D341Med (cell line): Measurements from ENCODE around the gene LDHAL6B.
"Not testable (repeated sequence)": the region's sequence is repeated elsewhere in the genome, so short reads cannot be mapped to it uniquely, and the experiment has no call there.

ENCODE experiments used
- DNase-seq: peaks from one replicate; pipeline ENCODE4 v3.0.0; 2012; ENCODE audit warnings: low spot score

LDHAL6B gene

DNA sequence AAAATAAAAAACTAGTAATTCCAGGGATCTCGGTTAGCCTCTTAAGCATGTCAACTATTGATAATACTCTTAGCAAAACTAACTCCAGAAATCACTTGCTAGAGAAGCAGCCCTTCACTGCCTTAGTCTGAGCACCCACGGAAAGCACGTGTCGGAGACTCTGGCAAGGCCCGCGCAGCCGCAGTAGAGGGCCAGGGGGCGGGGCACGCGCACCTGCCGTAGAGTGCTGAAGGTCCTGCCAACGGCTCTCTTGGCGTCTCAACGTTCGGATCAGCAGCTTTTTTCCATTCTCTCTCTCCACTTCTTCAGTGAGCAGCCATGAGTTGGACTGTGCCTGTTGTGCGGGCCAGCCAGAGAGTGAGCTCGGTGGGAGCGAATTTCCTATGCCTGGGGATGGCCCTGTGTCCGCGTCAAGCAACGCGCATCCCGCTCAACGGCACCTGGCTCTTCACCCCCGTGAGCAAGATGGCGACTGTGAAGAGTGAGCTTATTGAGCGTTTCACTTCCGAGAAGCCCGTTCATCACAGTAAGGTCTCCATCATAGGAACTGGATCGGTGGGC is at the start of gene LDHAL6B:
Gene LDHAL6B (plus strand): TSS at position 221 of the 561 bp plus-strand sequence. CDS start 98 bp downstream, at position 319.
- DNase-seq = no peak

DNA sequence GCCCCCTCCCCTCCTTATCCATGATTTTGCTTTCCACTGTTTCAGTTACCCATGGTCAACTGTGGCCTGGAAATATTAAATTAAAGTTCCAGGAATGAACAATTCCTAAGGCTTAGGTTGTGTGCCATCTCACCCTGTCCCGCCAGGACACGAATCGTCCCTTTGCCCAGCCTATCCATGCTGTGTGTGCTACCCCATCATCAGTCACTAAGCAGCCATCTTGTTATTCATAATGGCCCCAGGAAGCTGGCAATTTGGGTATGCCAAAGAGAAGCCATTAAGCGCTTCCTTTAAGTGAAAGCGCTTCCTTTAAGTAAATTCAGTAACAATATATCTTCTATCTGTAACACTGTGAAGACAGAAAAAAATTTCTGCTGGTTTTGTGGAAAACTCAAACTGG is 49.2 kb upstream of the LDHAL6B start:
- no peak for DNase-seq

- no peak for DNase-seq
These were observed 48.6 kb upstream of the LDHAL6B start for GRCh38 chr15:59157840-59158700.

DNA sequence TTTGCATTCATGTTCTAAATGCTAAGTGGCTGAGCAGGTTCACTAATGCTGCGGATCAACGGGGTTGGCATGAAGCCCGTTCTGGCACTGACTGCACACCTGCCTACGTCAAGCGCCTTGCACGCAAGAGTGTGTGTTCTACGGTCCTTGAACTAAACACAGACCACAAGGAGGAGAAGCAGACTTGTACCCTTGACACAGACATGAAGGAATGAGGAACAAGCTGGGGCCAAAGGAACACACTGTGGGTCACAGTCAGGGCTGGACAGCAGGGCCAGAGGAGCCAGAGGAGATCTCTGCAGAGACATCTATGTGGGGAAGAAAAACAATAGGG is 48.0 kb upstream of the LDHAL6B start:
- DNase-seq = no peak

DNA sequence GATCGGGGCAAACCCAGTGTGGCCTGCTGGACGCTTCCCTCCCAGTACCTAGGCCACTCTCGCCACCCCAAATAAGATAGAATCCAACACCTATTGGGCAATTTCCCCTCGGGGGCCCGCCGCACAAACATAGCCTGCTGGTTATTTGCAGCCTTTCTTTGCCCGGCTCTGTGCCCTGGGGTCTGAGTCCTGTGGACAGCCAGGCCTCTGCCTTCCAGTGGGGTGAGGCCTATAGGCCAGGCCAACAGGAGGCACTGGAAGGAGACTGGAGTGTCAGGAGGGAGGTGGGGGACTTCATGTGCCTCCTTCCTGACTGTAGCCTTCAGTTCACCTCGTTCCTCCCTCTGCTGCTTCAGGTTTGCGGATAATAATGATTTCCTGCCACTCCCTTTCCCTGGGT is 47.4 kb upstream of the LDHAL6B start:
- no peak for DNase-seq

DNA sequence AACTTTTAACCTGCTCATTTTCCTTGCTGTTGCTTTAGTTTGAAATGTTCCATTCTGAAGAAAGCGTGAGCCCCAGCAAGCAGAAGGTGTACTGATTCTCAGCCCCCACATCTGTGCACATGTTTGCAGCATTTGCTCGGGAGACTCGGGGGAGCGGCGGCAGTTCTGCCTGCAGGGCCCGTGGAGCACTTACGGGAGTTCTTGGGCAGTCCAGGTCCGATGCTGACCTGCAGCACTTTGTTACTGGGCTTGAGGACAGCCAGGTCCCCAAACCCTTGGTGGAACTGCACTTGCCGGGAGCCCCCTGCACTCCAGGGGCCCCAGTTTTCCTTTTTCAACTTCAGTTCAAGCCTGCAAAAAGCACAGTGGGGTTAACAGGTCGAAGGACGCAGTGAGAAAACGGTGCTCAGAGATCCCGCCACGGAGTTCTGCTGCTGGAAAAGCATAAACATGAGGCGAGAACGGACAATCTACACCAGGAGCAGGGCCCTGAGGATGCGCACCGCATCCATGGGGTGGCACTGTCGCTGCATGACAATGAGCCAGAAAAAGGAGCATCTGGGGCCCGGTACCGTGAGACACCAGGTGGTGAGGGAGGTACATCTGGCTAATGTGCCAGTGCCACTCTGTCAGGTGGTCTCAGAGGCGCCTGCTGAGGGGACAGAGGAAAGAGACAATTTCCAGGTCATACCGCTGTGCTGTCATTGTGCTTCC is 45.6 kb upstream of the LDHAL6B start:
- DNase-seq = peak; percentile 78

GRCh38 chr15:59162080-59162479 is 44.6 kb upstream of the LDHAL6B start:
- not testable (repeated sequence) for DNase-seq

GRCh38 chr15:59165726-59166125 is 40.9 kb upstream of the LDHAL6B start:
- no peak for DNase-seq

- no peak for DNase-seq
These were observed 40.5 kb upstream of the LDHAL6B start for GRCh38 chr15:59166166-59166565.

DNA sequence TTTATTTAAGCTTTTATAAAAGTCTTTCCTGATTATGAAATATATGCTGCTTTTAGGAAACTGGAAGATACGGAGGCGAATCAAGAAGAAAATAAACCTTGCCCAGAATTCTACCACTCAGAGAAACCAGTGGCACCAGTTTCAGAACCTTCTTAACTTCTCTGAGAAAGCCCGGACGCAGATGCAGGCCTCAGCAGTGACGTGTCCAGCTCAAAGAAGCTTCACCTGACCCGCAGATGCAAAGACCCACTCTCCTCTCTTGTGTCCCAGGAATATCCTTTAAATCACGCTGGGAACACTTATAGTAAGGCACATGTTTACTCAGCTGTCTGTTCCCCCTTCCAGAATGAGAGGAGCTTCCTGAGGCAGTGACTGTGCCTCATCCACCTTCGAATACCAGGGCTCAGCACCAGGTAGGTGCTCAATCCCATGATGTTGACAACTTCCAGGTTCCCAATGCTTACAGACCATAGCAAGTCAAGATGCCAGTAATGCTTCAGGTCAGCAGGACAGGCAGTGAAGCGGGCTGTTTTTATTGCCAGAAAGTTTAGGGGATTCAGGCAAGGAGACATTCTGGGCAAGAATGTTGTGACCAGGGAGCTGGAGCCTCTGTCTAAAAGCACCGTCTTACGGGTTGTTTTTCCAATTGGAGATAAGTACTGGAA is 39.9 kb upstream of the LDHAL6B start:
- DNase-seq = no peak

GRCh38 chr15:59168536-59168935 is 38.1 kb upstream of the LDHAL6B start:
- DNase-seq = no peak

DNA sequence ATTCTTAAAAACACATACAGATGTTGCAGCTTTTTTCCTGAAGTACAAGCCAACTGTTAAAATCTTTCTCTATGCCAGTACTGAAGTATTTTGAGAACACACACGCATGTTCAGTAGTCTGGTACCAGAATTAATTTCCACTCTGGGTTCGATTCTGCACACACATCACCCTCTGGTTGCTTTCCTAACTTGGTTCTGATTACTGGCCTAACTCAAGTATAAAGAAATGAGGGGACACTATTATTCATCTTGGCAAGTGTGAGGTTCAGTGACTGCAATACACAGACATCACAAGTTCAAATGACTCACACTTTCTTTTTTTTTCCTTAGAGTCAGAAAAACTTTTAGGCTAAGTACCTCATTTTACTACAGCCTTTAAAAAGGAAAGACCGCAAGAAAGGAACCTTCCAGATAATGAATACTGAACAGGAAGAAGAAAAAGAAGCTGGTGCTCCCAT is 37.4 kb upstream of the LDHAL6B start:
- no peak for DNase-seq

DNA sequence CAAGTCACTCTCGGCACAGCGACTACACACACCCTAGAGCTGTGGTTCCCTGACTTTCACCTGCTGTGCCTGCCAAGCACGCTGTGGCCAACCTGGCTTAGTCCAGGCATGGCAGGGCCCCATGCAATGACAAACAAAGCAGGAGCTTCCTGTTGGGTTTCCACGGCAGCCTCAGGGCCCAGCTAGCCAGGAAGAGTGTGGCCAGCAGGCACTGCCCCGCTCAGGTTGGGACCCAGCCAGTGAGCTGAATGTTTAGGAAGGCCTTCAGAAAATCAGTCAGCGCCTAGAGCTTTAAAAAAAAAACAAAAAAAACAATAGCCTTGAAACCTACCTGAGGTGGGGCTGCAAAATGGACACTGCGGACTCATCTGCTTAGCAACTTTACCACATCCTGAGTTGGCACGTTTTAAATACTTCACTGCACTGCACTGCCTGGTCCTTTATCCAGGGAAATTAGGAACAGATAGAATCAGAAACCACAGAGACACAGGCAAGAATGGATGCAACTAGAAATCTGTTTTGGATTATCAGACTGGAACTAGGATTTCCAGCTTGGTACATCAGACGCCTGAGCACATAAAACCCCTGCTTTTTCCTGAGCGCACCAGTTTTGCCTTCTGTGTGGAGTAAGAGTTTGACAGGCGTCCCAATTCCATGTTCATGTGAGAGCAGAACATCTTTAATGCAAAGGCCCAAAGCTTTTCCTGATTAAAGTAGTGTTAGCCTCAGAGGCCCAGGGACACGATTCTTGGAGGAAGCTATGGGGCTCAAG is 36.2 kb upstream of the LDHAL6B start:
- DNase-seq = no peak

DNA sequence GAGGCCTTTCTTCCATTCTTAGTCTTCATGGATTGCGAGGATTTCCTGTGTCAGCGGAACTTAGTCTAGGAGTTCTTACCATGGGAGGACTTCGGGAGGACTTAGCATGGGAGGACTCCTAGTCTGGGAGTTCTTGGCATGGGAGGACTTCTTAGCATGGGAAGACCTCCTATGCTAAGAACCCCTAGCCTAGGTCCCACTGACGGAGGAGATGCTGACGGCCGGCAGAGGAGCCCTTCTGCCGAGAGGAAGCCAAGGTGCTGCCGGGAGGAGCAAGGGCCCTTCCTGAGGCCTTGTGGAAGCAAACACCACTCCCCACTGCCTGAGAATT is 35.6 kb upstream of the LDHAL6B start:
- no peak for DNase-seq

- DNase-seq = no peak
These were observed 34.2 kb upstream of the LDHAL6B start for GRCh38 chr15:59172289-59172901.

DNA sequence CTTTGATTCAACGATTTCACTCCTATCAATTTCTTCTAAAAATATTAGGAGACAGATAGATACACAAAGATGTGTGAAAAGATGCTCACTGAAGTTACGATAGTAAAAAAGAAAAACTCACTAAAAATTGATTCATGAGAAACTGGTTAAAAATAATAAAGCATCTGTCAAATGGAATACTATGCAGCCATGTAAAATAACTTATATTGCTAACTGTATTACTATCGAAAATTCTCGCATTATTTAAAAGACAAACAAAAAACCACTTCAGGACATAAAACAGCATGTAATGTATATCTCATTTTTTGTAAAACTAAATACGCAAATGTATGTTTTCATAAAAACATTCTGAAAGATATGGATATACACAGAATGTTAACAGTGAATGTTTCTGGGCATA is 33.4 kb upstream of the LDHAL6B start:
- DNase-seq = no peak

DNA sequence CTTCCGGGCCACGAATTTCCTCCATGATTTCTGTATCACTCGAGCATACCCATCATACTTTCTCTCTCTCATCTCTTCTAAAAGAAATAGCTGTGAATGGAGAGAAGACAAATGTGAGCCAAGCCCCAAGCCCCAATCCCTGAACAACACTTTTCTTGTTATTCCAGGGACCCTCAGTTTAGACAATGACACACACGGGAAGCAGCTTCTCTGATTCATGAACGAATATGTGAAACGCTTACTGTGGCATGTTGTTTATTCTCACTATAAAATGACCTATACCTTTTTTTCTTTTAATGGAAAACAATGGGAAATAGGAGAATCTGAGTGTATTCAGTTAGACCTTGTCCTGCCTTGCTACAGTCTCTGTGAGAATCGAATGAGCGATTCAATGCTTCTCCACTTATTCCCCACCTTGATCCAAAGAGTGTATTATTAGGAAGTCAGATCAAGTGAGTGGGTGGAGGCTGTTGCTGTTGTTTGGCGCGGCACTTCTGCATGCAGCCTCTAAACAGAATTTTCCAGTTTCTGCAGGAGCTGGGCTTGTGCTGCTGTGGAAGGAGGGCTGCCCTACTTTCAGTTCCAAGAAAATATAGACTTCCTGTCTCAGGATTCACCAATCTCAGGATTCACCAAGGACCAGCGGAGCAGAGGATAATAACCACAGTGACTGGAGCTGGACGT is 32.4 kb upstream of the LDHAL6B start:
- no peak for DNase-seq

DNA sequence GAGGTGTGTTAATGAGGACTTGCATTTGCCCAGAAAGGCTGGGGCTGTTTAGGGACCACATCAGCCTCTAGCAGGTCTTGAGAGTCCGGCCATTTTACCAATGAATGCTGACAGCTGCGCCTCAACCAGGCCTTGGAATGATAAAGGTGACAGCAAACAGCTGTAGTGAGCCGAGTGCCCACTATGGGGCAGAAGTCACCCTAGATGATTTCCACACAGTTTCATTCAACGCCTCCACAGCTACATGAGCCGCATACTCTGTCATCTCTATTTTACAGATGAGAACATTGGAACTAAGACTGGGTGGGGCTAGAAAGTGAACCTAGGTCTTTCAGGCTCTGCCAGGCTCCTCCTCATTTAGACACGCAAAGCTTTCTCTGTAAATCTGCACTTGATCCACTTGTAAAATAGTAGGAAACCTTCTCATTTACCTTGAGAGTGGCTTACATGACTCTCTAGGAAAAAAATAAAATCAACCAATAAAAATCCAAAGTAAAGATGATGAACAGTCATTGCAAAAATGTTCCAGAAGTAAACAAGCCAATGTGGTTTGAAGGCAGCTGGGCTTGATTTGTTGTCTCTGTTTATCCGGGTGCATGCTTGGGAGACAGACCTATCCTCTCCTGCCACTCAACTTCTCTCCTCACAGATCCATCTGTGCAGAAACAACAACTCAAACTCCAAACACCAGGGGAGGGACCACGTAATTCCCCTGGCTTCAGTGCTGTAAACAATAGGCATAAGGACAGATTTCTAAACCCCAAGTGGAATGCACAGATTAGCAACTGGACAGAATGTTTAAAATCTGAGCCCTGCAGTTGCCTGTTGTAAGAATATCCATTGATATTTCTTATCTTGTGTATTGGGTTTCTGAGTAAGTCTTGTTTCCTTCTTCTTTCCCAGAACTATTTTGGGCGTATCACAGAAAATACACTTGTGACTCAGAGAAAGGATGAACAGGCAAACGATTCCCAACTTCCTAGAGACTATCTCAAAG is 31.5 kb upstream of the LDHAL6B start:
- peak; percentile 76 for DNase-seq

DNA sequence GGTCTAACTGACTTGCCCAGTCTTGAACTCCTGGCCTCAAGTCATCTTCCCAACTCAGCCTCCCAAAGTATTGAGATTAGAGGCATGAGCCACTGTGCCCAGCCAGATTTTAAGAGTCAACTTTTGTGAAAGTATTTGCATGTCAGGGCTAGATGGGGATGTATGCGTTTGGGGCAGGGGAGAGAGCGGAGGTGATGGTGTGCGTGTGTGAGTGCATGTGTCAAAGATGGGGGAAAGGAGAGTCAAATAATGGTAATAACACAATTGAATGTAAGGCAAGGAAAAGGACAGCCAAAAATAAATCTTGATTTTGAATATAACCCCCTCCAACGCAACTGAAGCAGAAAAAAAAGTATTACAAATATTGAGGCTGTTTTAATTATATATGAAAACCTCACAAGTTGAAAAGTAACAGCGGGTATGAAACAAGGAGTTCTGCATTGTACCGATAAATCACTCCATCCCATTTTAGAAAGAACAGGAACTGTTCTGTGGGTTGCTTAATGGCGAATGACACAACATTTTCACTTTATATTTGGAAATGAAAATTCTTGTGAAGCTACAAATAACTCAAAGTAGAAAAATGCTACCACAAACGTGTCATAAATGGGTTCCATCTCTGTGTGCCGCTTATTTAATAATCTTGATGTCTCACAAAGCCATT is 29.9 kb upstream of the LDHAL6B start:
- DNase-seq = no peak
